GM10248 (cell line): ENCODE data around the gene C3orf20.

Experiments
- CTCF ChIA-PET: fragments of 300-600 bp; sonication (Branson Sonifier 250); formaldehyde crosslinking; extraction: SDS; loops from one replicate; lab custom pipeline; 2021; ENCODE audit warnings: antibody characterized with exemption; lab: Yijun Ruan, JAX
- POLR2A ChIA-PET: fragments of 350-650 bp; sonication (Branson Sonifier 250); formaldehyde crosslinking; extraction: SDS; loops from one replicate; lab custom pipeline; 2020; ENCODE audit warnings: antibody characterized with exemption; lab: Yijun Ruan, JAX
- DNase-seq: peaks from one replicate; pipeline ENCODE4 v3.0.0; 2012; ENCODE audit errors: extremely low spot score
- CTCF ChIP-seq: IDR thresholded peaks from 2 replicates; pipeline ENCODE4 v1.5.1; 2012; ENCODE audit warnings: mild to moderate bottlenecking, low read depth; ENCODE audit errors: extremely low read depth, missing control alignments, control extremely low read depth

The C3orf20 gene

DNA sequence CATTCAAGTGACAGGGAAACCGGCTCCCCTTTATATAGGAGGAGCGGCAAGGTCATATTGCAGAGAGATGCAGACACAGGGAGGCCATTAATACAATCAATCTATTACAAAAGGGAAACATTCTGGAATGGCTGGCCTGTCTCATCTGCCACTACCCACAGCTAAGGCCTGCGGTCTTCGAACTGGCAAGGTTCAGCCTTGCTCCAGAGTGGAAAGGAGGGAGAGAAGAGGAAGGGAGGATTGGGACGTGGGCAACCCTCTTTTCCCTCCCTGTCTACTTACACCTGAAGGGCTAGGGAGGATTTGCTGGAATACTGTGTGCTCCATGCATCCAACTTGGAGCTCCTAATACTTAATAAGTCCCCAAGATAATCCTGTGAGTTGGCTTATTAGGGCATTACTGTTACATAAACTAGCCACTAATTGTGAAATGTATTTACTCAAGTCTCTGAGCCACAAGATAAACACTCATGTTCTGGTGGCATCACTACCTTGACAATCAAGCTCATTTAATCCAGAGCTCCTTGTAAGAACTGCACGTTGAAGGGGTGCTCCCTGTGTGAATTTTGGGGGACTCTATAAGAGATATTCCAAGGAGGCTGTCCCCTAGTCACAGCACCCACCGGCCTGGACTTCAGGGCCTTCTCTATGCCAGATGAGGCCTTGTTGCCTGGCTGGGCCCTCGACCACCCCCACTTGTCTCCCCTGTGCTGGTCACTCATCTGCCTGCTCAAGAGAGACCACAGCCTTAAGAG is 43.1 kb upstream of the C3orf20 start:
- POLR2A ChIA-PET, result no interaction called here
- CTCF ChIA-PET, result interaction anchor here (1.0 to 4.8 kb wide), 8 partner anchors 12 to 289 kb away, joined by 3 to 42 read pairs (median 4); partner anchors contain the start of gene CCDC174
- DNase-seq, result no peak
- no peak for TF ChIP-seq CTCF

DNA sequence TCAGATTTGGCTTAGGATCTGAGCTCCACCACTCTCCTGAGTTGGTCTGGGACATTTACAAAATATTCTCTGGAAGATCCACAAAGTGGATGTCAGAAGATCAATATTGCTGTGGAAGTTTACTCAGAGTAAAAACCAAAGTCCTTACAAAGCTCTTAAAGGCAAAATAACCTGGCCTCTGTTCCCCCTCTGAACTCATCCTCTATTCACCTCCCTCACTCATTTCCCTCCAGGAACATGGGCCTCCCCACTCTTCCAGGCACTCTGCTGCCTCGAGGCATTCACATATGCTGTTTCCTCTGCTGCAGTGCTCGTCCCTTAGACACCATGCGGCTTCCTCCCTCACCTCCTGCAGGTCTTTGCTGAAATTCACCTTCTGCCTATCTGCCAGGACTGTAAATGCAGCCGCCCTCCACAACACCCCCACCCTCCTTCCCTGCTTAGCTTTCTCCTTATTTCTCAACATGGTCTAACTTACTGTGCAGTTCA is 42.5 kb upstream of the C3orf20 start:
- TF ChIP-seq CTCF, result no peak
- ChIA-PET POLR2A (no interaction called here), CTCF (interaction anchor here (0.8 to 4.8 kb wide), 9 partner anchors 10 to 289 kb away, joined by 3 to 42 read pairs (median 4); partner anchors contain the start of gene CCDC174)
- DNase-seq, result no peak

DNA sequence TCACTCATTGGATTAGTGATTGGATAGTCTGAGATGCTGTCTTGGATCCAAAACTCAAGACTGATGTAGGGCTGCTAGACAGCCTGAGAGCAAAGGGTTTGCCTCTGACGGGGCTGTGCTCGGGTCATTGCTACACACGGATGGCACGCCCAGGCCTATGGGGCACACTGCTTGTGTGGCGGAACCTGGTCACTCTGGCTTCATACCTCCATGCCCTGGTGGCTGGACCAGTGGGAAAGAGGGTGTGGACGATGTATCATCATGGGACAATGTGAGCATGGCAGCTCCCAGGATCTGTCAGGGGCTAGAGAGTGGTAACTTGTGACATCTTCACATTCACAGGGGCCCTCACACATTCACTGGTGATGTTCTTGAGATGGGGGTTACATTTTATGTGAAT is 41.5 kb upstream of the C3orf20 start:
- no peak for DNase-seq
- no peak for TF ChIP-seq CTCF
- POLR2A ChIA-PET, result no interaction called here
- CTCF ChIA-PET, result interaction anchor here (0.8 to 4.8 kb wide), 4 partner anchors 11 to 288 kb away, joined by 3 to 42 read pairs (median 9); no protein-coding TSS in a partner anchor

- ChIA-PET CTCF (interaction anchor here (1.4 to 3.1 kb wide), 3 partner anchors 9 to 287 kb away, joined by 3 to 24 read pairs (median 19); no protein-coding TSS in a partner anchor), POLR2A (no interaction called here)
- DNase-seq, result peak; percentile 70
- peak; percentile 75 for TF ChIP-seq CTCF
Observed at GRCh38 chr3:14633819-14634424, 41.0 kb upstream of the C3orf20 start.

GRCh38 chr3:14634763-14635400 is 40.1 kb upstream of the C3orf20 start:
- TF ChIP-seq CTCF, result no peak
- POLR2A ChIA-PET, result no interaction called here
- DNase-seq, result no peak
- CTCF ChIA-PET, result interaction anchor here (1.2 to 3.1 kb wide), 4 partner anchors 10 to 286 kb away, joined by 3 to 24 read pairs (median 11); no protein-coding TSS in a partner anchor

GRCh38 chr3:14636496-14637087 is 38.3 kb upstream of the C3orf20 start:
- DNase-seq, result no peak
- POLR2A ChIA-PET, result no interaction called here
- no peak for TF ChIP-seq CTCF
- CTCF ChIA-PET, result interaction anchor here (1.1 to 3.1 kb wide), 3 partner anchors 145 to 284 kb away, joined by 3 to 24 read pairs (median 19); no protein-coding TSS in a partner anchor
